NCI-H82 treated with DMSO at 0.1 percent for 48 hours (cell line): Measurements from ENCODE around the gene RASSF8.

Source experiments
- DNase-seq: peaks from one replicate; lab custom pipeline; 2025; ENCODE audit not compliant: unreplicated experiment; lab: John Stamatoyannopoulos, UW

Gene RASSF8

DNA sequence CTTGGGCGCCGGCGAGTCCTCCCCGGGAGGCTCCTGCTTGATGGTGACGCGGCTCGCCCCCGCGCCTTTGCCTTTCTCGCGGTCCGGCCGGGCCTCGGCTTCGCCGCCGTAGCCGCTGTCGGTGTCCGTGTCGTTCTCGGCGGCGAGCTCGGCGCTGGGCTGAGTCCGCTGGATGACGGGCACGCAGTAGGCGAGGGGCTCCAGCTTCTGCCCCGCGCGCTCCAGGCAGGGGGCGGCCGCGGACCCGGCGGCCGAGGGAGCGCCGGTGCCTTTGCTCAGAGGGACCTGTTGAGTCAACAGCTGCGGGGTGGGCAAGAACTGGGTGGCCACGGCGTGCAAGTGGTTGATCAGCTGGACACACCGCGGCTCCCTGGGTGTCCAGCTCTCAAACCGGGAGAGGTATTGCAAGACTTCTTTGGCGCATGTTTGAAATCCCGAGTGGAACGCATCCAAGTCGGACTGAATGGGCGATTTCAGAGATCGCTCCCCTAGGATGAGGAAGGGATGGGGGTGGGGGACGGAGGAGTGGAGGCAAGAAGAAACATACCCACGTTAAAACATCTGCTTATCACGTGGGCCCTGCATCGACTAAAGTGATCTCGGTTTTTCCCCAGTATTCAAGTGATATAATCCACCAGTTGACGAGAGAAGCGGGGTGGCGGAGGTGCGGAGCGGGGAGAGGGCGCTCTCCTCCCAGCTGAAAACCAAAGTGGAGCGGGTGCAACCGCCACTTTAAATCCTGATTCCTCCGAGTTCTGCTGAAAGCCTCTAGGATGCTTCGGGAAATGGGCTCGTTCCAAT is 164.4 kb downstream of the RASSF8 start:
- no peak for DNase-seq

DNA sequence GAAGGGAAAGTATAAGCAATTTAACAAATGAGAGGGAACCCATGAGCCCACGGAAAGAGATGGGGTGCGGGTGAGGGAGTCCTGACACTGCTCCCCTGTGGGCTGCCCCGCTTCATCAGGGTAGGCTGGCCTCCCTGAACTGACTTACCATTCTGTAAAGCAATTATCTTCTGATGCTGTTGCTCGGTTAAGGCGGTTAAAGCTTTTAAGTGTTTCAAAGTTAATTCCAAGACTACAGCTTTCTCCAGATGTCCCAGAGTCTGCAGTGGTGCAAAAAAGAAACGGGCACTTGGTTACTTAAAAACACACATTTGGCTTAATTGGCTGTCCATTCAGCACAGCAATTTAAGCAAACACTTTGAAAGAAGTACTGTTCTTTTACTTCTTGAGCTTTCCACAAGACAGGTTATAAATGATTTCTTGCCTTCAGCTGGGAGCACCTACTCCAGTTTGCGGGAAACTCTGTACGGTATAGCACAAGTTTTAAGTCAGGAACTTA is 165.0 kb downstream of the RASSF8 start:
- peak; percentile 50 for DNase-seq

DNA sequence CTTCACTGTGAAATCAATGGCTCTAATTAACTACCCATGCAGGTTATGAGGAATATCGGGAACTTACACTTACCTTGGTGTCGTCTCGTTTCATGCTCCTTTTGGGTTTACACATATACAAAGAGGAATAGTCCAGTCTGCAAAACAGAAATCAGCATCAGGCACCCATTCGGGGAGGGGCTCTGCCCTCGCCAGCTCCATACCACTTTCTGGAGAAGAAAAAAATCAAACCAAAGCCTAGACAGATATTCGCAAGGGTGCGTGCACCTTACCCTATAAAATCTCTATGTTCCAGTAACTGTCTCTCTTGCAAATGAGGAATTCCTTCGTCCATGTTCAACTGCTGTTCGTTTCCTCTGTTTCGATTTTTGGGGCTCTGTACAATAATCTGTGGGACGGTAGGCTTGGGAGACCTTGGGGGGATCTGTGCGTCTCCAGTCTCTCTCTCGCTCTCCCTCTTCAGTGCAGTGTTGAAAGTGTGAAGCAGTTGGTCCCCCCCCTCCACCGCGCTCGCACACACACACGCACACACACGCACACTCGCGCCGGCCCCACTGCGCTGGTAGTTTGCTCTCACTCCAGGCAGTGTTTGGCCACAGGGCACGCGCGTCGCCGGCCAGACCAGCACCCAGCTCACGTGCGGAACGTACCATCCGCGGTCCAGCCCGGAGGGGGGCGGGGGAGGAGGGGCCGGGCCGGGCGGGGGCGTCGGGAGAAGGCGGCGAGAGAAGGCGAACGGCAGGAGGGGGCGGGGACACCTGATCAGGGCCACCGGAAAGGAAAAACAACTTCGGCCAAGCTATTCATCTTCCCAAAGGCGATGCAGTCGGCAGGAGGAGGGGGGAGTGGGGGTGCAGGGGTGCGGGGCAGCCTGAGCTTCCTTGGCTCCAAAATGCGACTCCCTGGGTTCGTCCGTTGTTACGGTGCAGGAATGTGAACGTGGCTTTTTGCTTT is 166.2 kb downstream of the RASSF8 start, which contains the start of gene BHLHE41:
BHLHE41 (minus strand) TSS at position 592 of the 954 bp plus-strand sequence; CDS start at position 334, 258 bp downstream.
- DNase-seq = no peak

DNA sequence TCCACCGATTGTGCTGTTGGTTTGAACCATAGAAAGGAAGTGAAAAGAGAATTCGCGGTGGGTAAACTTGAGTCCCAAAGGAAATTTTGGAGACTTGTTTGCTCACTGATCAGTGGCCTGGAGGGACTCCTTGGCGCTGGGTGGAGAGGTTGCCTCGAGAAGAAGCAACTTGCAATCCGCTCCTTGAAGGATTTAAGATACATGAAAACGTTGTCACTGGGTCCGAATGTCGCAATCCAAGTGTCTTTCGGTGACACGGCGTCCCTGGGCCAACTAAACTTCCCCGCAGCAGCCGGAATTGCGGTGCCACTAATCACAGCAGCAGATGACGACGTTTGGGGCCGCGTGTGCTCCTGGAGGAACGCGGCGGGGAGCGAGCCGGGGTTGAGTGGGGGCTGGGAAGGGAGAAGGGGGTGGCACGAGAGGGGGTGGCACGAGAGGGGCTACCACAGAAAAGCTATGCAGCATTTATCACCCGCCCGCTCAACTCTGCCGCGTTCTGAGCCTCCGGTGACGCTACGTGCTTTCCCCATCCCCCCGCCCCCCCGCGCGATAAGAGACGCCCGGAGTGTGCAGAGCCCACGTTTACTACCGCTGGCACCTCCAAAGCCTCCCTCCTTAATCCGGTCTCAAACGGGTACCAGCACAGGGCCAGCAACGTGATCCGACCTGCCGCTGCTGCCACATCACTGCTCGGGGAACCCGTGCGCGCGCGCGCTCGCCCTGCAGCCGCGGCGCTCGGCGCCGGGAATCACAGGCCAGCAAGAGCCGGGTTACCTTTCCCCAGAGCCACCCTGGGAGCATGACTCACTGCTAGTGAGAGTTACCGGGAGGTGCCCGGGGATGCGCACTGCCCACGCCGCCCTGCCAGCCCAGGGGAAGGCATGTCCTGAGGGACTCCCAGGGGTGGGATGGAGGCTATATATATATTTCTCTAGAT is 167.2 kb downstream of the RASSF8 start:
- peak; percentile 56 for DNase-seq

DNA sequence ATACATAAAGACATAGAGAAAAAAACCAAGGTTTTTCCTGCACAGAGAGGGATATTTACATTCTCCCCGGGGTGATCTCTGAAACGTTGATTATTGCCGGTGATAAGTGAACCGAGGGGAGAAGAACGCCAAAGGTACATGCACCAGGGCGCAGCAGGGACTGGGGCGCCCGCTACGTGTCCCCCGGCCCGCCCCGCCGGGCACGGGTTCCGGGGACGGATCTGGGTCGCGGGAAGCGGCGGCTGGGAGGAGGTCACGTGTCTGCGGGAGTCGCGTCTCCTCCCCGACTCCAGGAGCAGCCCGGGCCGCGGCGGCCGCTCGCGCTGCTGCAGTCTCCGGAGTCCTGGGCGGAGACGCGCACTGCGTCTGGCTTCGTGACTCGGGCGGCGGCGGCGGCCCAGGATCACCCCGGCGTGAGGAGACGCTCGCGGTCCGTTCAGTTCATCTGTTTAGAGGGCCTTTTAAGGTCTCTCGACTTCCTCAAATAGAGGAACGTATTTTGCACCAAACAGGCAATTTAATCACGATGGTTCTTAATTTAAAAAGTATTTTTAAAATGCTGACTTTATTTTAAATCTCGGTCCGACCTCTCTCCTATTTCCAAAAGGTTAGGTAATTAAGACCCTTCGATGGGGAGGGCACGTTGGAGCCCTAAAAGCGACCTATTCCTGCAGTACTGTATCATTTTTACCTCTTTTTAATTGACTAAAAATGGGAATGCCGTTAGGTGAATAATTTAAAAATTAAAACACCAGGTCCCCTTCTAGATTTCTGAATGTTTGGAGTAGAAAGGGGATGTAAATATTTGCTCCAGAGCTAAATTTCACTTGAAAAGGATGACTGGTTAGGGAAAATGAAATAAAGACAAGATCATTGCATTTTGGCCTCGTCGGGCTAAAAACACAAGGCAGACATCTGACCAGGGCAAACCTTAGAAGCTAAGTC is 168.1 kb downstream of the RASSF8 start:
- peak; percentile 41 for DNase-seq

- DNase-seq = no peak
Measured at GRCh38 chr12:26127404-26127803, 168.9 kb downstream of the RASSF8 start.

GRCh38 chr12:26128168-26128567 is 169.7 kb downstream of the RASSF8 start:
- no peak for DNase-seq
